Ishikawa (cell line): Measurements from ENCODE around the gene ATP11A.

Experiments
- CEBPB ChIP-seq: IDR thresholded peaks from 2 replicates; pipeline ENCODE4 v1.6.1; 2012
- CREB1 ChIP-seq: IDR thresholded peaks from 2 replicates; pipeline ENCODE4 v1.6.1; 2012; ENCODE audit warnings: low read depth
- EGR1 ChIP-seq: IDR thresholded peaks from 2 replicates; pipeline ENCODE4 v1.6.1; 2012
- EP300 ChIP-seq: IDR thresholded peaks from 2 replicates; pipeline ENCODE4 v1.6.1; 2012; ENCODE audit warnings: borderline replicate concordance
- FOXM1 ChIP-seq: IDR thresholded peaks from 2 replicates; pipeline ENCODE4 v1.6.1; 2012; ENCODE audit warnings: low read depth, borderline replicate concordance
- NFIC ChIP-seq: IDR thresholded peaks from 2 replicates; pipeline ENCODE4 v1.6.1; 2012
- RAD21 ChIP-seq: IDR thresholded peaks from 2 replicates; pipeline ENCODE4 v1.6.1; 2012; ENCODE audit warnings: low read depth
- TAF1 ChIP-seq: IDR thresholded peaks from 2 replicates; pipeline ENCODE4 v1.6.1; 2012; ENCODE audit warnings: low read depth, mild to moderate bottlenecking
- TCF12 ChIP-seq: IDR thresholded peaks from 2 replicates; pipeline ENCODE4 v1.6.1; 2012; ENCODE audit warnings: low read depth
- TEAD4 ChIP-seq: IDR thresholded peaks from 2 replicates; pipeline ENCODE4 v1.6.1; 2012
- YY1 ChIP-seq: IDR thresholded peaks from 2 replicates; pipeline ENCODE4 v1.6.1; 2012; ENCODE audit warnings: low read depth
- ZBTB7A ChIP-seq: IDR thresholded peaks from 2 replicates; pipeline ENCODE4 v1.6.1; 2012; ENCODE audit warnings: low read depth
- TF ChIP-seq, protein P1 (sequence below): IDR thresholded peaks from 2 replicates; pipeline ENCODE4 v1.6.1; 2012
- TF ChIP-seq, protein P2 (sequence below): IDR thresholded peaks from 2 replicates; pipeline ENCODE4 v1.6.1; 2012
- TF ChIP-seq, protein P3 (sequence below): IDR thresholded peaks from 2 replicates; pipeline ENCODE4 v1.6.1; 2012; ENCODE audit warnings: low read depth, mild to moderate bottlenecking

The ATP11A gene

DNA sequence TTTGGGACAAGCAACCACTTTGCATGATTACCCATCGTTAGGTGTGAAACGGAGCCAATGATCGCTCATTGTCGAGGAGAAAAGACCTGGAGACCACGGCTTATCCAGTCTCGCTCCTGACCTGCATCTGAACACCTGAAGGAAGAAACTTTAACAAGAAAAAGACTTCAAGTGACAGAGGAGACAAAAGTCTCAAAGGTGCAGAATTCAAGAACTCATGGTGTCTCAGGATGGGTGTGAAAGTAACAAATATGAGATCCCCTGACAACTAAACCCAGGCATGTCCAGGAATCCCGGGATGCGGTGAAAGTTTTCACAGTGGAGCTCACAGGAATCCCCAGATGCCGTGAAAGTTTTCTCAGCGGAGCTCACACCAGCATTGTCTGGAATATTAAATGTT is 6.3 kb upstream of the ATP11A start:
- TF ChIP-seq, protein P1, sequence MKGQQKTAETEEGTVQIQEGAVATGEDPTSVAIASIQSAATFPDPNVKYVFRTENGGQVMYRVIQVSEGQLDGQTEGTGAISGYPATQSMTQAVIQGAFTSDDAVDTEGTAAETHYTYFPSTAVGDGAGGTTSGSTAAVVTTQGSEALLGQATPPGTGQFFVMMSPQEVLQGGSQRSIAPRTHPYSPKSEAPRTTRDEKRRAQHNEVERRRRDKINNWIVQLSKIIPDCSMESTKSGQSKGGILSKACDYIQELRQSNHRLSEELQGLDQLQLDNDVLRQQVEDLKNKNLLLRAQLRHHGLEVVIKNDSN = no peak
- no peak for TF ChIP-seq ZBTB7A
- no peak for TF ChIP-seq CEBPB
- TF ChIP-seq, protein P2, sequence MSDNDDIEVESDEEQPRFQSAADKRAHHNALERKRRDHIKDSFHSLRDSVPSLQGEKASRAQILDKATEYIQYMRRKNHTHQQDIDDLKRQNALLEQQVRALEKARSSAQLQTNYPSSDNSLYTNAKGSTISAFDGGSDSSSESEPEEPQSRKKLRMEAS = no peak
- no peak for TF ChIP-seq NFIC
- TF ChIP-seq EGR1 = no peak
- no peak for TF ChIP-seq TEAD4
- no peak for TF ChIP-seq TCF12
- TF ChIP-seq EP300 = no peak
- TF ChIP-seq TAF1 = no peak
- TF ChIP-seq RAD21 = no peak

DNA sequence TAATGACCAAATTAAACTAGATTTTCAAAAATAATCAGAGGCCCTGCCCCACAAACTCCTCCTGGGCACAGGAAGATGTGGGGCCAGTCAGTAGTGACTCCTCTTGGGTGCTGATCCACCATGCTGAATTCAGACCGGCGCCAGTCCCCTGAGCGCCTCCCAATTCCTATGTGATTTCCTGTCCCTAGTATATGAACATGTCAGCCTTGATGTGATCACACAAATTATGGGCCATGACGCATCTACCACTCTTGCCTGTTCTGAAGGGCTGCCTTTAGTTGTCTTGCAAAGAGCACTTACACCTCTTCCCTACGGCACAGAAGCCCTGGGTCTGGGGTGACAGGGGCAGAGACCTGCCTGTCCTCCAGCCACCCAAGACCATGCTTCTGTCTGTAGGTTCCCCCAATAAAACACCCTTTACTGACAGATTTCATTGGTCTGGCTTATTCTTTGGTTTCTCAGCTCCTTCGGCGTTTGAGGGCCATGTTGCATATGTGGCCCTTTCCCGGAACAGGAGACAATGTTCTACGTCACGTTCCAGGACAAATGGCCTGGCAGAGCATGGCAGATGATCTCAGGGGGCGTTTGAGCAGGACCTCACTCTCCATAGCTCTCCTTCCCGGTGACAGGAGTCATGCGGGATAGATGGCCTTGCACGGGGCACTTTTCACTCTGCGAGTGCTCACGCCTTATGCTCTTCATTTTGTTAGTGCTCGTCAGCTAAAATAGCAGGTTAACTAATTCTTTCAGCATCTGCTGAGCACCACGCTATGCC is 5.6 kb upstream of the ATP11A start:
- TF ChIP-seq, protein P1 = no peak
- TF ChIP-seq EP300 = no peak

DNA sequence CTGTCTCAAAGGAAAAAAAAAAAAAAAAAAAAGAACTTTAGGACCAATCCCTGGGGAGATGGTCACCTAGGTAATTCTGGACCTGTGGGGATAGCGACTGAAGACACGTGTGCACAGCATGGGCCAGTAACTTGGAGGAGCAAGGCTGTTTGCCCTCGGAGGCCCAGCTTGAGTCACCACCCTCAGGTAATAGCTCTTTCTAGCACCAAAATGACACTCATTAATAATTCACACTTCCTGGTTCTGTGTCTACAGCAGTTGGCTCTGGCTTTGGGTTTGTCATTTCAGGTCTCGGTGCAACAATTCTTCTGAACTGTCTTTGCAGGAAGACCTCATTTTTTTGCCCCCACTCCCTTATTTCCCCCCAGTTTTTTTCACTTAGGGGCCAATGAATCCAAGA is 3.9 kb upstream of the ATP11A start:
- no peak for TF ChIP-seq RAD21
- TF ChIP-seq ZBTB7A = no peak
- no peak for TF ChIP-seq FOXM1
- no peak for TF ChIP-seq TAF1
- TF ChIP-seq, protein P2 = no peak
- TF ChIP-seq, protein P1 = no peak
- TF ChIP-seq EP300 = no peak
- TF ChIP-seq EGR1 = no peak
- no peak for TF ChIP-seq YY1
- TF ChIP-seq TEAD4 = no peak
- TF ChIP-seq TCF12 = no peak
- TF ChIP-seq CEBPB = no peak
- TF ChIP-seq, protein P3, sequence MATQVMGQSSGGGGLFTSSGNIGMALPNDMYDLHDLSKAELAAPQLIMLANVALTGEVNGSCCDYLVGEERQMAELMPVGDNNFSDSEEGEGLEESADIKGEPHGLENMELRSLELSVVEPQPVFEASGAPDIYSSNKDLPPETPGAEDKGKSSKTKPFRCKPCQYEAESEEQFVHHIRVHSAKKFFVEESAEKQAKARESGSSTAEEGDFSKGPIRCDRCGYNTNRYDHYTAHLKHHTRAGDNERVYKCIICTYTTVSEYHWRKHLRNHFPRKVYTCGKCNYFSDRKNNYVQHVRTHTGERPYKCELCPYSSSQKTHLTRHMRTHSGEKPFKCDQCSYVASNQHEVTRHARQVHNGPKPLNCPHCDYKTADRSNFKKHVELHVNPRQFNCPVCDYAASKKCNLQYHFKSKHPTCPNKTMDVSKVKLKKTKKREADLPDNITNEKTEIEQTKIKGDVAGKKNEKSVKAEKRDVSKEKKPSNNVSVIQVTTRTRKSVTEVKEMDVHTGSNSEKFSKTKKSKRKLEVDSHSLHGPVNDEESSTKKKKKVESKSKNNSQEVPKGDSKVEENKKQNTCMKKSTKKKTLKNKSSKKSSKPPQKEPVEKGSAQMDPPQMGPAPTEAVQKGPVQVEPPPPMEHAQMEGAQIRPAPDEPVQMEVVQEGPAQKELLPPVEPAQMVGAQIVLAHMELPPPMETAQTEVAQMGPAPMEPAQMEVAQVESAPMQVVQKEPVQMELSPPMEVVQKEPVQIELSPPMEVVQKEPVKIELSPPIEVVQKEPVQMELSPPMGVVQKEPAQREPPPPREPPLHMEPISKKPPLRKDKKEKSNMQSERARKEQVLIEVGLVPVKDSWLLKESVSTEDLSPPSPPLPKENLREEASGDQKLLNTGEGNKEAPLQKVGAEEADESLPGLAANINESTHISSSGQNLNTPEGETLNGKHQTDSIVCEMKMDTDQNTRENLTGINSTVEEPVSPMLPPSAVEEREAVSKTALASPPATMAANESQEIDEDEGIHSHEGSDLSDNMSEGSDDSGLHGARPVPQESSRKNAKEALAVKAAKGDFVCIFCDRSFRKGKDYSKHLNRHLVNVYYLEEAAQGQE = no peak
- no peak for TF ChIP-seq CREB1
- TF ChIP-seq NFIC = no peak

DNA sequence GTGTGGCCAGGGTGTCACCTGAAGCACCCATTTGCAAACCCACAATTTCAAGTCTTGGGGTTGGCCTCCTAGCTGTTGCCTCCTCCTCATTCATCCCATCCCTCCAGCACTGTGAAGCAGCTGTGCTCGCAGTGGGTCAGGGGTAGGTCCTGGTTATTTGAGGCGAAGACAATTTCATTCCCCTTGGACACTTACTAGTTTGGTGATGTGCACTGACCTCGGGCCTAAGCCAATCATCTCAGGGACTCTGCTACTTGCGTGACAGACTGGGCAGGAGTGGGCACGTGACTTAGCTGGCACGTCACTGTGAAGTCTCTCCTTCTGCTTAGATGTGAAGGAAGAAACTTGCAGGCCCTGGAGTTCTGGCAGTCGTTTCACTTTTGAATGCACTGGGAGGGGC is 3.5 kb upstream of the ATP11A start:
- TF ChIP-seq NFIC (no peak), TAF1 (no peak), EP300 (no peak), RAD21 (no peak), YY1 (no peak), TCF12 (no peak), CREB1 (no peak), CEBPB (no peak), EGR1 (no peak), ZBTB7A (no peak), TEAD4 (no peak), FOXM1 (no peak)
- TF ChIP-seq, protein P1 = no peak
- TF ChIP-seq, protein P3 = no peak
- TF ChIP-seq, protein P2 = no peak

DNA sequence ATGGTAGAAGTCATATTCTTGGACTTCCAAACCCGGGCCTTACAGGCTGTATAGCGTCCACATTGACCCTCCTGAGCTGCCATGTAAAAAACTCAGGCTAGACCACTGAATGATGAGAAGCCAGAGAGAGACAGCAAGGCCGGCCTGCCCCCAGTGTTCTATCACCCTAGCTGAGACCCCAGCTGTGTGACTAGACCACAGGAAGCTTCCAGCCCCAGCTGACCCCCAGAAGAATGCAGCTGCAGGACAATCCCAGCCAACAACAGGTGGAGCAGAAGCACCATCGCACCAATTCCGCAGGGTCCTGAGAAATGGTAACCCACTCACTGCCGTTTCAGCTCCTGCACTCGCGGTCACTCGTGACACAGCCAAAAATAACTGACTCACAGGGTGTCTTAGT is 2.9 kb upstream of the ATP11A start:
- TF ChIP-seq, protein P1 = no peak
- TF ChIP-seq, protein P2 = no peak
- TF ChIP-seq NFIC (no peak), FOXM1 (no peak), RAD21 (no peak), ZBTB7A (no peak), TEAD4 (no peak), EGR1 (no peak), CREB1 (no peak), CEBPB (no peak), EP300 (no peak), TAF1 (no peak), TCF12 (no peak), YY1 (no peak)
- TF ChIP-seq, protein P3 = no peak
